GM12875 (cell line): ENCODE results near the gene SLC25A48.

Experiments
- H3K4me3 ChIP-seq: one replicate; pipeline ENCODE4 v1.5.1; 2011; ENCODE audit warnings: low read depth, low read length, control low read depth
- TF ChIP-seq, protein P1 (sequence below): IDR thresholded peaks from 2 replicates; pipeline ENCODE4 v1.5.1; 2011; ENCODE audit warnings: low read depth, mild to moderate bottlenecking, control low read depth, inconsistent platforms, low read length, moderate library complexity, borderline replicate concordance; ENCODE audit not compliant: insufficient read depth

Gene SLC25A48

DNA sequence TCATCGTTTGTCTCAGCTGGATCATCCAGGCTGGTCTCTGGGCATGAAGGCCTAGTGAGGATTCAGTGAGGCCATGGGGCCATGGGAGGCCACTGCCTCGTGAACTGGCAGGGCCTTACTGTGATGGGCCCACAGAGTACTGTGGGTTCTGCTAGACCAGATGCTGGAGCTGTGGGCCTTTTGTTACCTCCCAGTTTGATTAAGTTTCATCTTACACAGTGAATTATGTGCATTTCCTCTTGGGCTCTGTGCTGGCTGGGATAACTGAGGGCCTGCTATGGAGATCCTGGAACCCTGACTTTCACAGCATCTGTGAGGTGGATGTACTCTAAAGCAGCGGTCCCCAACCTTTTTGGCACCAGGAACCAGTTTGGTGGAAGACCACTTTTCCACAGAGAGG lies 19.7 kb upstream of the SLC25A48 start:
- no peak overlapping the region for H3K4me3 ChIP-seq
- TF ChIP-seq, protein P1, sequence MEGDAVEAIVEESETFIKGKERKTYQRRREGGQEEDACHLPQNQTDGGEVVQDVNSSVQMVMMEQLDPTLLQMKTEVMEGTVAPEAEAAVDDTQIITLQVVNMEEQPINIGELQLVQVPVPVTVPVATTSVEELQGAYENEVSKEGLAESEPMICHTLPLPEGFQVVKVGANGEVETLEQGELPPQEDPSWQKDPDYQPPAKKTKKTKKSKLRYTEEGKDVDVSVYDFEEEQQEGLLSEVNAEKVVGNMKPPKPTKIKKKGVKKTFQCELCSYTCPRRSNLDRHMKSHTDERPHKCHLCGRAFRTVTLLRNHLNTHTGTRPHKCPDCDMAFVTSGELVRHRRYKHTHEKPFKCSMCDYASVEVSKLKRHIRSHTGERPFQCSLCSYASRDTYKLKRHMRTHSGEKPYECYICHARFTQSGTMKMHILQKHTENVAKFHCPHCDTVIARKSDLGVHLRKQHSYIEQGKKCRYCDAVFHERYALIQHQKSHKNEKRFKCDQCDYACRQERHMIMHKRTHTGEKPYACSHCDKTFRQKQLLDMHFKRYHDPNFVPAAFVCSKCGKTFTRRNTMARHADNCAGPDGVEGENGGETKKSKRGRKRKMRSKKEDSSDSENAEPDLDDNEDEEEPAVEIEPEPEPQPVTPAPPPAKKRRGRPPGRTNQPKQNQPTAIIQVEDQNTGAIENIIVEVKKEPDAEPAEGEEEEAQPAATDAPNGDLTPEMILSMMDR = no peak

DNA sequence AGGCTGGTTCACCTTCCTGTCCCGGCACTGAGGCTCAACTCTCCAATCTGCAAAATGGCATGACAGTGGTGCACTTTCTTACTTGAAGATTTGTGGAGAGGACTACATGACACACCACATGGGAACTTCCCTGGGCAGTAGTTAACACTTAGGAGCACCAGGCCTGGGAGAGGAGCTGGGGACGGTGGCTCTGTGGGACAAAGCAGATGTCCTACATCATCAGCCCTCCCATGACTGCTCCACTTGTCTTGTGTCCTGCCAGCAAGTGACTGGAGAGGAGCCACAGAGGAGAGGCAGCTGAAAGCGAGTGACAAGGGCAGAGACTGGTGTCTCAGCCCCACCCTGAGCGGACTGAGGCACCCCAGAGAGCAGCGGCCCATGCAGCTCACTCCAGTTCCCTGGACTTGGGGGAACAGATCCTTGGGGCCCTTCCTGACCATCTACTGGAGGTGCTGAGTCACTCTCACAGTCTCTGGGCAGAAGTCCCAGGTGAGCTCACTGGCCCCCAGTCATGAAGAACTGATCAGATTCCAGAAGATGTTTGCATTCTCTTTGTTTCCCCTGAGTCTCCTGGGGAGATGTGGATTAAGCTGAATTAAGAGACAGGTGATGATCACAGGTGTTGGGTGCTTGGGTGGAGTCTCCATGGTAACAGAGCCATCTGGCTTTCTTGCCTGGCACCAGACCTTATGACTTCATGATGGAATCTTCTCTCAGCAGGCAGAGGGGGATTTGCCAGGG lies 13.2 kb upstream of the SLC25A48 start:
- H3K4me3 ChIP-seq = no peak overlapping the region
- TF ChIP-seq, protein P1 = no peak

DNA sequence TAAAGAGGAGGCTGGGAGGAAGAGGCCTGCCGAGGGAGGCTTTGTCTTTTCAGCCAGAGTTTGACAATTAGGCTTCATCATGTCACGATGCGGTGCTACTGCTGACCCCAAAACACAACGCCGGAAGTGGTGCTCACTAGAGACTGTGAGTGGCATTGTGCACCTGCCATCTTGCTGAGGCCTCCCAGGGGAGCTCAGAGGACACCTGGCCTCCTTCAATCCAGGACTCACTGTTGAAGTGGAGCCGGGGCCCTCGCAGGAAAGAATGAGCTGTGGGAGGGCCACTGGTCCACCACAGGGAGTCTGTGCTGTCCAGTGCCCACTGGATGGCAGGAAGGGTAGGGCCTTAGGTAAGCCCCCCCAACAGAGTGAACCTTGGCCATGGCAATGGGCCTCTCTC lies 12.7 kb upstream of the SLC25A48 start:
- H3K4me3 ChIP-seq = no peak overlapping the region
- TF ChIP-seq, protein P1 = no peak

DNA sequence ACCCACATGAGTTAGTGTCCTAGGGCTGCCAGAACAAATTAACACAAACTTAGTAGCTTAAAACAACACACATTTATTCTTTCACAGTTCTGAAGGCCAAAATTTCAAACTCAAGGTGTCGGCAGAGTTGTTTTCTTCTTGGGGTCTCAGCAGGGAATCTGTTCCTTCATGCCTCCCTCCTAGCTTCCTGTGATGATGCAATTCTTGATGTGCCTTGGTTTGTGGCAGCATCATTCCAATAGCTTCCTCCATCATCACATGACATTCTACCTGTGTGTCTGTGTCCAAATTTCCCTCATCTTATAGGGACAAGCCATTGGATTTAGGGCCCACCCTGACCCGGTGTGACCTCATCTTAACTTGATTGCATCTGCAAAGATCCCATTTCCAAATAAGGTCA lies 12.2 kb upstream of the SLC25A48 start:
- no peak overlapping the region for H3K4me3 ChIP-seq
- TF ChIP-seq, protein P1 = no peak

DNA sequence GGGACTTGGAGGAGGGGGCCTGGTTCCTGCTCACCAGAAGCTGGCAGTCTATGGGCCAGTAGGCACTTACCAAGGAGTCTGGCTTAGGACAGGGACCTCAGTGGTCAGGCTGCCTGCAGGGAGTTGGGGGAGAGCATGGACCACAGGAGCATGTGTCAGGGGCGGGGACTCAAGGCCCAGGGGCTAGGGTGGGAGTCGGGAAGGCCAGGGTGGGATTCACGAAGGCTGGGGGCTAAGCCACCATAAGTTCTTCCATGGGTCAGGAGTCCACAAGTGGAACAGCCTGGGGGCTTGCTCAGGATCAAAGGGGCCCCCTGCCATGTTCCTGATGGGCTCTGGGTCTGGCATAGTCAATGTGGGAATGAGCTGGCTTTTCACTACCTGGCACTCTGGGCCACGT lies 11.5 kb upstream of the SLC25A48 start:
- H3K4me3 ChIP-seq = no peak overlapping the region
- TF ChIP-seq, protein P1 = no peak

DNA sequence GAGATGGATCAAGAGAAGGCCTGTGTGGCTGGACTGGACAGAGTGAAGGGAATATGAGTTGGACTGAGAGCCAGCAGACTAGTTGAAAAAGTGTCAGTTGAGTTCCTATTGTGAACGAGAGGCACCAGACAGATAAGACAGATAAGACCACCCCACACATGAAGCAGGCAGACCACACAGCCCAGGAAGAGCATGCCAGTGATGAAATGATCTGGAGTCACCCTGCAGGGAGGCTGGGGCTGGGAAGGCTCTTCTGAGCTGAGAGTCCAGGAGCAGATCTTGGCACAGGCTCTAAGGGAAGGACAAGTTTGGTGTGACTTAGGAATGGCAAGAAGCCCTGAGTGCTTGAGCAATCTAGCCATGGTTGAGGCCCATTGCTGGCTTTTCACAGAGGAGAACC lies 10.6 kb upstream of the SLC25A48 start:
- no peak overlapping the region for H3K4me3 ChIP-seq
- TF ChIP-seq, protein P1 = no peak

DNA sequence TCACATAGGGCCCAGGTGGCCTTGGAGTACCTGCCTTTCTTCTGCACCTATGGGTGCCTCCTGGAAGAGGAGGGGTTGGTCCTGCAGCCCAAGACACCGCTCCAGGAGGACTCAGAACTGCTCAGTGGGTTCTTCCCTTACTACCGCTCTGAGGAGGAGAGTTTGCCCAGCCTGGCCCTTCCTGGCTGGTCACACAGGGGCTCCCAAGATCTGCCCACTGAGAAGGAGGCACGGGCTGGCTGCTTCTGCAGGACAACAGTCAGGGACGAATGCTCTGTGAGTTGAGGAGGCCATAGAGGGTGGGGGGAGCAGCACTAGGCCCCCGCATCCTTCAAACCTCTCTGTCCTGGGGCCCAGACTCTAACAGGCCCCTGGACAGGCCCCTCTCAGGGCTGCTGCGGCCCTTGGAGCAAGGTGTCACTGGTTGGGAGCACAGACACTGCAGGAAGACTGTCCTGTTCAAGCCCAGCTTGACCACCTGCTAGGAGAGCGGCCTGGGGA lies 9.9 kb upstream of the SLC25A48 start:
- H3K4me3 ChIP-seq = no peak overlapping the region
- TF ChIP-seq, protein P1 = no peak
